ENCODE data around the gene MYO5A.

DNA sequence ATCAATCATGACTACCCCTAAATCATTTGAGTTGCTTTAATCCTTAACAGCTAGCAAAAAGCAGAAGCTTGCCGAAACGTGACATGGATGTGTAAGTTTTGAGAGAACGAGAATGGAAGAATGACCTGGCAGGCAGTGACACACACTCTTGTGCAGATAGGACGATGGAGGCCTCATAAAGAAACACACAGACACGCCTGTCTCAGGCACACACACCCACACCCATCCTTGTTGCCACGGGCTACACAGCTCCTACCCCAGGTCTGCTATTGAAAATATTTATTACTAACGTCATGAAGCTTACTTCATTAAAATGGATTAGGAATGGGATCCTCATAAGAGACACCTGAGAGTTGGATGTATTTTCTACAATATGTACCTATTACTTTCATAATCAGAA, 241.6 kb downstream of the MYO5A start:
- TF ChIP-seq, protein P1, sequence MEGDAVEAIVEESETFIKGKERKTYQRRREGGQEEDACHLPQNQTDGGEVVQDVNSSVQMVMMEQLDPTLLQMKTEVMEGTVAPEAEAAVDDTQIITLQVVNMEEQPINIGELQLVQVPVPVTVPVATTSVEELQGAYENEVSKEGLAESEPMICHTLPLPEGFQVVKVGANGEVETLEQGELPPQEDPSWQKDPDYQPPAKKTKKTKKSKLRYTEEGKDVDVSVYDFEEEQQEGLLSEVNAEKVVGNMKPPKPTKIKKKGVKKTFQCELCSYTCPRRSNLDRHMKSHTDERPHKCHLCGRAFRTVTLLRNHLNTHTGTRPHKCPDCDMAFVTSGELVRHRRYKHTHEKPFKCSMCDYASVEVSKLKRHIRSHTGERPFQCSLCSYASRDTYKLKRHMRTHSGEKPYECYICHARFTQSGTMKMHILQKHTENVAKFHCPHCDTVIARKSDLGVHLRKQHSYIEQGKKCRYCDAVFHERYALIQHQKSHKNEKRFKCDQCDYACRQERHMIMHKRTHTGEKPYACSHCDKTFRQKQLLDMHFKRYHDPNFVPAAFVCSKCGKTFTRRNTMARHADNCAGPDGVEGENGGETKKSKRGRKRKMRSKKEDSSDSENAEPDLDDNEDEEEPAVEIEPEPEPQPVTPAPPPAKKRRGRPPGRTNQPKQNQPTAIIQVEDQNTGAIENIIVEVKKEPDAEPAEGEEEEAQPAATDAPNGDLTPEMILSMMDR (IDR thresholded peaks at IDR 0.05): no peak
- no peak for TF ChIP-seq EP300 (IDR thresholded peaks at IDR 0.05)
- TF ChIP-seq POLR2AphosphoS5 (IDR thresholded peaks at IDR 0.05): no peak
